H9 (cell line): ENCODE results near the gene CDKAL1. TPM values are rescaled to one million over a fixed set of nuclear protein-coding genes. Genes with fewer than 3 reads are reported as not detected.

Experiments used
- DNase-seq: peaks from one replicate; pipeline ENCODE4 v3.0.0-alpha.2; 2017
- H2AFZ ChIP-seq: one replicate; pipeline ENCODE4 v1.6.1; 2013; ENCODE audit warnings: mild to moderate bottlenecking, low read length, control low read depth, moderate library complexity
- H2AK5ac ChIP-seq: 2 replicates; pipeline ENCODE4 v1.6.1; 2013; ENCODE audit warnings: low read length, control low read depth, mixed read lengths; ENCODE audit not compliant: insufficient read length
- H2BK120ac ChIP-seq: one replicate; pipeline ENCODE4 v1.6.1; 2013; ENCODE audit warnings: low read depth, mild to moderate bottlenecking, low read length, control low read depth, inconsistent platforms; ENCODE audit not compliant: poor library complexity, severe bottlenecking
- H2BK12ac ChIP-seq: 2 replicates; pipeline ENCODE4 v1.6.1; 2013; ENCODE audit warnings: low read length, control low read depth, mixed read lengths, low read depth; ENCODE audit not compliant: insufficient read length
- H2BK15ac ChIP-seq: 2 replicates; pipeline ENCODE4 v1.6.1; 2013; ENCODE audit warnings: low read depth, low read length, control low read depth
- H2BK20ac ChIP-seq: one replicate; pipeline ENCODE4 v1.6.1; 2013; ENCODE audit warnings: low read depth, mild to moderate bottlenecking, low read length, control low read depth, inconsistent platforms; ENCODE audit not compliant: poor library complexity, severe bottlenecking
- H2BK5ac ChIP-seq: 2 replicates; pipeline ENCODE4 v1.6.1; 2013; ENCODE audit warnings: low read length, control low read depth, mixed read lengths; ENCODE audit not compliant: insufficient read length
- H3K14ac ChIP-seq: 2 replicates; pipeline ENCODE4 v1.6.1; 2013; ENCODE audit warnings: low read length, control low read depth; ENCODE audit not compliant: insufficient read depth
- H3K18ac ChIP-seq: 2 replicates; pipeline ENCODE4 v1.6.1; 2013; ENCODE audit warnings: low read depth, mild to moderate bottlenecking, mixed read lengths, low read length, control low read depth; ENCODE audit not compliant: insufficient read length
- H3K23ac ChIP-seq: 2 replicates; pipeline ENCODE4 v1.6.1; 2013; ENCODE audit warnings: low read length, control low read depth, mixed read lengths, low read depth; ENCODE audit not compliant: insufficient read length
- H3K23me2 ChIP-seq: 2 replicates; pipeline ENCODE4 v1.6.1; 2013; ENCODE audit warnings: low read depth, mild to moderate bottlenecking, mixed read lengths, low read length, control low read depth; ENCODE audit not compliant: insufficient read length, poor library complexity, severe bottlenecking
- H3K27ac ChIP-seq: 2 replicates; pipeline ENCODE4 v1.5.1; 2013; ENCODE audit warnings: low read length, control low read depth, mixed read lengths, low read depth; ENCODE audit not compliant: insufficient read length
- H3K27me3 ChIP-seq: 2 replicates; pipeline ENCODE4 v1.6.1; 2013; ENCODE audit warnings: low read length, control low read depth, inconsistent platforms; ENCODE audit not compliant: insufficient read depth
- H3K4ac ChIP-seq: 2 replicates; pipeline ENCODE4 v1.6.1; 2013; ENCODE audit warnings: low read depth, mild to moderate bottlenecking, control low read depth, inconsistent platforms, low read length, moderate library complexity
- H3K4me1 ChIP-seq: 2 replicates; pipeline ENCODE4 v1.6.1; 2013; ENCODE audit warnings: low read length, control low read depth, inconsistent platforms; ENCODE audit not compliant: insufficient read depth
- H3K4me2 ChIP-seq: 2 replicates; pipeline ENCODE4 v1.6.1; 2013; ENCODE audit warnings: low read length, control low read depth, mixed read lengths; ENCODE audit not compliant: insufficient read length, insufficient read depth
- H3K56ac ChIP-seq: 2 replicates; pipeline ENCODE4 v1.6.1; 2013; ENCODE audit warnings: low read depth, mild to moderate bottlenecking, mixed read lengths, low read length, control low read depth; ENCODE audit not compliant: insufficient read length
- H3K79me1 ChIP-seq: 2 replicates; pipeline ENCODE4 v1.6.1; 2013; ENCODE audit warnings: low read depth, mild to moderate bottlenecking, moderate library complexity, low read length, control low read depth, inconsistent platforms; ENCODE audit not compliant: insufficient read depth, poor library complexity, severe bottlenecking
- H3K79me2 ChIP-seq: 2 replicates; pipeline ENCODE4 v1.6.1; 2013; ENCODE audit warnings: low read length, control low read depth, inconsistent platforms; ENCODE audit not compliant: insufficient read depth
- H3K9ac ChIP-seq: 2 replicates; pipeline ENCODE4 v1.6.1; 2013; ENCODE audit warnings: low read length, control low read depth, mixed read lengths; ENCODE audit not compliant: insufficient read length; ENCODE audit errors: extremely low read depth
- H3K9me3 ChIP-seq: one replicate; pipeline ENCODE4 v1.6.1; 2013; ENCODE audit warnings: low read depth, low read length, inconsistent platforms; ENCODE audit not compliant: control insufficient read depth
- H3T11ph ChIP-seq: one replicate; pipeline ENCODE4 v1.6.1; 2013; ENCODE audit warnings: mild to moderate bottlenecking, low read length, control low read depth, inconsistent platforms
- H4K20me1 ChIP-seq: one replicate; pipeline ENCODE4 v1.6.1; 2013; ENCODE audit not compliant: control insufficient read depth, insufficient read length, insufficient read depth
- H4K5ac ChIP-seq: 2 replicates; pipeline ENCODE4 v1.6.1; 2013; ENCODE audit warnings: low read depth, mild to moderate bottlenecking, mixed read lengths, low read length, control low read depth; ENCODE audit not compliant: insufficient read length
- H4K8ac ChIP-seq: replicated peaks from 2 replicates; pipeline ENCODE4 v1.6.1; 2013; ENCODE audit warnings: low read length, control low read depth, mixed read lengths, low read depth; ENCODE audit not compliant: insufficient read length
- H4K91ac ChIP-seq: 2 replicates; pipeline ENCODE4 v1.6.1; 2013; ENCODE audit warnings: low read depth, mild to moderate bottlenecking, moderate library complexity, mixed read lengths, low read length, control low read depth; ENCODE audit not compliant: insufficient read length
- H3K27ac Mint-ChIP-seq, 3 experiments: 2 replicates in 2 of 3; 3 replicates in 1 of 3; pipeline ENCODE4 v1.8.0; 2020 to 2021; ENCODE audit warnings: mixed read lengths in 3 of 3, mild to moderate bottlenecking in 1 of 3, moderate library complexity in 1 of 3
- H3K27me3 Mint-ChIP-seq: 2 replicates; pipeline ENCODE4 v1.8.0; 2021; ENCODE audit warnings: low read depth, mild to moderate bottlenecking, moderate library complexity, mixed read lengths
- H3K36me3 Mint-ChIP-seq, 3 experiments: 2 replicates in 2 of 3; 3 replicates in 1 of 3; pipeline ENCODE4 v1.8.0; 2020 to 2021; ENCODE audit warnings: low read depth in 3 of 3, mixed read lengths in 3 of 3; ENCODE audit not compliant: insufficient read depth in 1 of 3
- H3K4me1 Mint-ChIP-seq, 2 experiments: 2 replicates each; pipeline ENCODE4 v1.8.0; 2020; ENCODE audit warnings: mixed read lengths in 2 of 2
- H3K4me3 Mint-ChIP-seq, 2 experiments: 2 replicates in 1 of 2; 3 replicates in 1 of 2; pipeline ENCODE4 v1.8.0; 2020 to 2021; ENCODE audit warnings: mild to moderate bottlenecking in 2 of 2, mixed read lengths in 2 of 2, moderate library complexity in 1 of 2
- H3K9me3 Mint-ChIP-seq, 2 experiments: 2 replicates in 1 of 2; 3 replicates in 1 of 2; pipeline ENCODE4 v1.8.0; 2020; ENCODE audit warnings: mild to moderate bottlenecking in 2 of 2, mixed read lengths in 2 of 2, moderate library complexity in 1 of 2
- CTCF ChIP-seq: fragments of 200-600 bp; sonication (generic); conservative IDR thresholded peaks from 3 replicates; pipeline ENCODE4 v1.8.0; 2021; ENCODE audit warnings: antibody characterized with exemption, mild to moderate bottlenecking
- total RNA-seq: library from RNA; stranded (reverse); gene quantifications from 2 replicates; pipeline ENCODE4 v1.2.1, GENCODE V29; 2021

The CDKAL1 gene
- total RNA-seq, 1 experiment from 2014 or later: 23.0 TPM

GRCh38 chr6:20604159-20604558 is 69.9 kb downstream of the CDKAL1 start:
- H3K9ac ChIP-seq: no peak overlapping the region
- H2BK20ac ChIP-seq: no peak overlapping the region
- no peaks in the 10 kb centered on the region for H3K23me2 ChIP-seq
- Mint-ChIP-seq H3K36me3 (no peaks in the 10 kb centered on the region; a peak in 1 of 7 replicates), H3K27me3 (no peaks in the 10 kb centered on the region), H3K27ac (no peak overlapping the region), H3K4me1 (peaks cover 19% of the 10 kb centered on the region in 2 experiments), H3K9me3 (no peaks in the 10 kb centered on the region), H3K4me3 (no peak overlapping the region)
- DNase-seq: no peak
- no peak overlapping the region for H4K91ac ChIP-seq
- H4K20me1 ChIP-seq: no peaks in the 10 kb centered on the region
- no peak overlapping the region for H3T11ph ChIP-seq
- no peak overlapping the region for H3K27ac ChIP-seq
- no peak overlapping the region for H3K4me2 ChIP-seq
- TF ChIP-seq CTCF: no peak
- H4K5ac ChIP-seq: no peak overlapping the region
- H3K18ac ChIP-seq: no peak overlapping the region
- H4K8ac ChIP-seq: no peak overlapping the region
- no peaks in the 10 kb centered on the region for H3K79me1 ChIP-seq
- H2BK15ac ChIP-seq: no peak overlapping the region
- no peak overlapping the region for H2BK5ac ChIP-seq
- H3K79me2 ChIP-seq: no peaks in the 10 kb centered on the region
- no peaks in the 10 kb centered on the region for H3K9me3 ChIP-seq
- no peaks in the 10 kb centered on the region for H3K27me3 ChIP-seq
- no peak overlapping the region for H2BK12ac ChIP-seq
- H3K23ac ChIP-seq: no peak overlapping the region
- H2AFZ ChIP-seq: no peak overlapping the region
- no peak overlapping the region for H3K56ac ChIP-seq
- H2BK120ac ChIP-seq: no peak overlapping the region
- no peak overlapping the region for H3K4ac ChIP-seq
- no peak overlapping the region for H3K14ac ChIP-seq
- no peak overlapping the region for H2AK5ac ChIP-seq
- H3K4me1 ChIP-seq: peaks cover 2% of the 10 kb centered on the region; the same call in 1 of the 2 replicates
